WTC11 (cell line): ENCODE measurements around the gene LYST. TPM values are rescaled to one million over a fixed set of nuclear protein-coding genes. Genes with fewer than 3 reads are reported as not detected.
"Not testable (repeated sequence)": the region's sequence is repeated elsewhere in the genome, so short reads cannot be mapped to it uniquely, and the experiment has no call there.

Source experiments
- ATAC-seq: fragments of 200-7000 bp; cut with Tn5 transposase; 2 replicates; pipeline ENCODE4 v1.10.0; 2021; ENCODE audit warnings: mild to moderate bottlenecking, moderate library complexity
- CTCF ChIA-PET: fragments of 300-600 bp; sonication (Branson Sonifier 250); formaldehyde crosslinking; loops from one replicate; lab custom pipeline; 2021; ENCODE audit warnings: antibody characterized with exemption; lab: Charles Lee
- POLR2A ChIA-PET: fragments of 350-600 bp; sonication (Branson Sonifier 250); formaldehyde crosslinking; loops from one replicate; lab custom pipeline; 2021; ENCODE audit warnings: antibody characterized with exemption; lab: Charles Lee
- DNase-seq: peaks from one replicate; pipeline ENCODE4 v3.0.0; 2021; ENCODE audit warnings: low spot score
- H3K27ac Mint-ChIP-seq: 2 replicates; pipeline ENCODE4 v1.8.0; 2021; ENCODE audit warnings: mixed read lengths
- H3K27me3 Mint-ChIP-seq: 2 replicates; pipeline ENCODE4 v1.8.0; 2021; ENCODE audit warnings: low read depth, mild to moderate bottlenecking, moderate library complexity, mixed read lengths
- H3K36me3 Mint-ChIP-seq: 2 replicates; pipeline ENCODE4 v1.8.0; 2021; ENCODE audit warnings: mixed read lengths
- H3K4me1 Mint-ChIP-seq: 2 replicates; pipeline ENCODE4 v1.8.0; 2022; ENCODE audit warnings: mixed read lengths
- H3K4me3 Mint-ChIP-seq: 2 replicates; pipeline ENCODE4 v1.8.0; 2021; ENCODE audit warnings: mild to moderate bottlenecking, moderate library complexity, mixed read lengths
- H3K9me3 Mint-ChIP-seq: 2 replicates; pipeline ENCODE4 v1.8.0; 2021; ENCODE audit warnings: mixed read lengths
- ATF6 ChIP-seq: sonication (generic); formaldehyde crosslinking; IDR thresholded peaks from 2 replicates; pipeline ENCODE4 v1.8.1; 2023; ENCODE audit warnings: mild to moderate bottlenecking, missing genetic modification reagents
- GABPB1 ChIP-seq: sonication (generic); formaldehyde crosslinking; IDR thresholded peaks from 2 replicates; pipeline ENCODE4 v1.8.1; 2023; ENCODE audit warnings: mild to moderate bottlenecking, missing genetic modification reagents
- GRHL2 ChIP-seq: fragments of 250-450 bp; sonication (Bioruptor Pico); IDR thresholded peaks from 2 replicates; pipeline ENCODE4 v1.8.0; 2022; ENCODE audit warnings: mild to moderate bottlenecking, moderate library complexity; ENCODE audit not compliant: insufficient replicate concordance, severe bottlenecking
- HMGA2 ChIP-seq: fragments of 250-450 bp; sonication (Bioruptor Pico); IDR thresholded peaks from 2 replicates; pipeline ENCODE4 v1.4.0; 2021; ENCODE audit warnings: mild to moderate bottlenecking, moderate library complexity
- MYBL2 ChIP-seq: sonication (generic); formaldehyde crosslinking; IDR thresholded peaks from 2 replicates; pipeline ENCODE4 v1.8.1; 2023; ENCODE audit warnings: mild to moderate bottlenecking, moderate library complexity, missing genetic modification reagents
- NFATC4 ChIP-seq: fragments of 250-450 bp; sonication (Bioruptor Pico); IDR thresholded peaks from 2 replicates; pipeline ENCODE4 v1.9.0; 2021; ENCODE audit warnings: mild to moderate bottlenecking
- RELA ChIP-seq: sonication (generic); formaldehyde crosslinking; IDR thresholded peaks from 2 replicates; pipeline ENCODE4 v1.8.1; 2022; ENCODE audit warnings: missing genetic modification reagents, mild to moderate bottlenecking, borderline replicate concordance
- SMAD3 ChIP-seq: sonication (generic); formaldehyde crosslinking; IDR thresholded peaks from 2 replicates; pipeline ENCODE4 v1.8.0; 2022; ENCODE audit warnings: missing genetic modification reagents, mild to moderate bottlenecking, borderline replicate concordance
- TEAD1 ChIP-seq: sonication (generic); formaldehyde crosslinking; IDR thresholded peaks from 2 replicates; pipeline ENCODE4 v1.8.0; 2022; ENCODE audit warnings: mild to moderate bottlenecking, missing genetic modification reagents
- ZBTB21 ChIP-seq: sonication (generic); formaldehyde crosslinking; IDR thresholded peaks from 2 replicates; pipeline ENCODE4 v1.8.1; 2023; ENCODE audit warnings: mild to moderate bottlenecking, missing genetic modification reagents, borderline replicate concordance
- ZNF263 ChIP-seq: sonication (generic); formaldehyde crosslinking; IDR thresholded peaks from 2 replicates; pipeline ENCODE4 v1.8.1; 2022; ENCODE audit warnings: low read depth, mild to moderate bottlenecking, moderate library complexity, missing genetic modification reagents
- ZNF416 ChIP-seq: fragments of 250-450 bp; sonication (Bioruptor Pico); IDR thresholded peaks from 2 replicates; pipeline ENCODE4 v1.9.0; 2021; ENCODE audit warnings: mild to moderate bottlenecking, inconsistent platforms
- ZNF532 ChIP-seq: fragments of 250-450 bp; sonication (Bioruptor Pico); IDR thresholded peaks from 2 replicates; pipeline ENCODE4 v1.9.0; 2021; ENCODE audit warnings: mild to moderate bottlenecking, borderline replicate concordance
- total RNA-seq: library from RNA; stranded (reverse); gene quantifications from 3 replicates; pipeline ENCODE4 v1.2.3, GENCODE V29; 2021
- TF ChIP-seq, protein P1 (sequence below): sonication (generic); formaldehyde crosslinking; IDR thresholded peaks from 2 replicates; pipeline ENCODE4 v1.8.0; 2023; ENCODE audit warnings: missing genetic modification reagents, mild to moderate bottlenecking, borderline replicate concordance

Gene LYST
- total RNA-seq, 1 experiment from 2014 or later, result 0.59 TPM

- TF ChIP-seq SMAD3, result no peak
- no peak for TF ChIP-seq GABPB1 (CRISPR knock-in tag)
- TF ChIP-seq TEAD1 (CRISPR knock-in tag), result no peak
- TF ChIP-seq, protein P1, sequence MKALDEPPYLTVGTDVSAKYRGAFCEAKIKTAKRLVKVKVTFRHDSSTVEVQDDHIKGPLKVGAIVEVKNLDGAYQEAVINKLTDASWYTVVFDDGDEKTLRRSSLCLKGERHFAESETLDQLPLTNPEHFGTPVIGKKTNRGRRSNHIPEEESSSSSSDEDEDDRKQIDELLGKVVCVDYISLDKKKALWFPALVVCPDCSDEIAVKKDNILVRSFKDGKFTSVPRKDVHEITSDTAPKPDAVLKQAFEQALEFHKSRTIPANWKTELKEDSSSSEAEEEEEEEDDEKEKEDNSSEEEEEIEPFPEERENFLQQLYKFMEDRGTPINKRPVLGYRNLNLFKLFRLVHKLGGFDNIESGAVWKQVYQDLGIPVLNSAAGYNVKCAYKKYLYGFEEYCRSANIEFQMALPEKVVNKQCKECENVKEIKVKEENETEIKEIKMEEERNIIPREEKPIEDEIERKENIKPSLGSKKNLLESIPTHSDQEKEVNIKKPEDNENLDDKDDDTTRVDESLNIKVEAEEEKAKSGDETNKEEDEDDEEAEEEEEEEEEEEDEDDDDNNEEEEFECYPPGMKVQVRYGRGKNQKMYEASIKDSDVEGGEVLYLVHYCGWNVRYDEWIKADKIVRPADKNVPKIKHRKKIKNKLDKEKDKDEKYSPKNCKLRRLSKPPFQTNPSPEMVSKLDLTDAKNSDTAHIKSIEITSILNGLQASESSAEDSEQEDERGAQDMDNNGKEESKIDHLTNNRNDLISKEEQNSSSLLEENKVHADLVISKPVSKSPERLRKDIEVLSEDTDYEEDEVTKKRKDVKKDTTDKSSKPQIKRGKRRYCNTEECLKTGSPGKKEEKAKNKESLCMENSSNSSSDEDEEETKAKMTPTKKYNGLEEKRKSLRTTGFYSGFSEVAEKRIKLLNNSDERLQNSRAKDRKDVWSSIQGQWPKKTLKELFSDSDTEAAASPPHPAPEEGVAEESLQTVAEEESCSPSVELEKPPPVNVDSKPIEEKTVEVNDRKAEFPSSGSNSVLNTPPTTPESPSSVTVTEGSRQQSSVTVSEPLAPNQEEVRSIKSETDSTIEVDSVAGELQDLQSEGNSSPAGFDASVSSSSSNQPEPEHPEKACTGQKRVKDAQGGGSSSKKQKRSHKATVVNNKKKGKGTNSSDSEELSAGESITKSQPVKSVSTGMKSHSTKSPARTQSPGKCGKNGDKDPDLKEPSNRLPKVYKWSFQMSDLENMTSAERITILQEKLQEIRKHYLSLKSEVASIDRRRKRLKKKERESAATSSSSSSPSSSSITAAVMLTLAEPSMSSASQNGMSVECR (CRISPR knock-in tag), result no peak
- no peak for TF ChIP-seq NFATC4 (CRISPR knock-in tag)
- TF ChIP-seq ZNF416 (CRISPR knock-in tag), result no peak
- TF ChIP-seq HMGA2 (CRISPR knock-in tag), result no peak
- no peak for TF ChIP-seq ZNF532 (CRISPR knock-in tag)
- no peak for TF ChIP-seq ZBTB21
- no peak for TF ChIP-seq MYBL2 (CRISPR knock-in tag)
- no peak for TF ChIP-seq ZNF263 (CRISPR knock-in tag)
- no peak for TF ChIP-seq GRHL2
- TF ChIP-seq RELA (CRISPR knock-in tag), result no peak
- TF ChIP-seq ATF6, result no peak
Measured at GRCh38 chr1:235906436-235906835, 39.7 kb upstream of the LYST start (continued).

- DNase-seq, CTCF ChIA-PET, H3K27ac Mint-ChIP-seq, POLR2A ChIA-PET, H3K4me1 Mint-ChIP-seq, H3K4me3 Mint-ChIP-seq, ATAC-seq, H3K36me3 Mint-ChIP-seq, H3K9me3 Mint-ChIP-seq, H3K27me3 Mint-ChIP-seq: not testable (repeated sequence)
Measured at GRCh38 chr1:235903809-235904208, 37.1 kb upstream of the LYST start.
